Breast epithelium (tissue), 4 donors: ENCODE data around the gene NUAK2. TPM values are rescaled to one million over a fixed set of nuclear protein-coding genes. Genes with fewer than 3 reads are reported as not detected.

Source experiments
- DNase-seq, 2 donors: peaks; one replicate each; pipeline ENCODE4 v3.0.0-alpha.2; 2019; ENCODE audit warnings: low spot score in 2 of 2
- H3K27ac ChIP-seq, 2 donors: fragments of 200-600 bp; sonication (generic) in 1 of 2; one replicate each; pipeline ENCODE4 v1.5.1; 2016 to 2019; ENCODE audit warnings: mild to moderate bottlenecking in 1 of 2
- H3K27me3 ChIP-seq, 2 donors: fragments of 200-600 bp; sonication (generic) in 1 of 2; one replicate each; pipeline versions ENCODE4 v1.5.1 to v1.6.0; 2017 to 2019; ENCODE audit warnings: control low read depth in 1 of 2, mild to moderate bottlenecking in 1 of 2
- H3K36me3 ChIP-seq: fragments of 200-600 bp; one replicate; pipeline ENCODE4 v1.5.1; 2019
- H3K4me1 ChIP-seq, 2 donors: fragments of 200-600 bp; sonication (generic); one replicate each; pipeline ENCODE4 v1.5.1; 2016 to 2019; ENCODE audit warnings: control low read depth in 1 of 2
- H3K4me3 ChIP-seq, 3 donors: fragments of 200-600 bp; sonication (generic); 1 replicate in 2 of 3; 2 replicates in 1 of 3; pipeline ENCODE4 v1.5.1; 2016 to 2019; ENCODE audit warnings: mild to moderate bottlenecking in 3 of 3, moderate library complexity in 2 of 3
- H3K9me3 ChIP-seq, 2 donors: fragments of 200-600 bp; sonication (generic) in 1 of 2; one replicate each; pipeline ENCODE4 v1.5.1; 2016 to 2019; ENCODE audit warnings: control low read depth in 1 of 2
- POLR2A ChIP-seq: fragments of 450-650 bp; IDR thresholded peaks from one replicate; pipeline ENCODE4 v1.6.1; 2016; ENCODE audit warnings: antibody characterized with exemption, mild to moderate bottlenecking, moderate library complexity
- POLR2AphosphoS5 ChIP-seq, 3 donors: sonication (generic); formaldehyde crosslinking; IDR thresholded peaks; one replicate each; pipeline ENCODE4 v1.6.1; 2017; ENCODE audit warnings: antibody characterized with exemption in 3 of 3
- intact Hi-C: fragments of 100-400 bp; cut with DNase I; formaldehyde crosslinking; loops from one replicate; pipeline ENCODE4 v1.15.1; 2023; ENCODE audit warnings: low total_unique reads
- total RNA-seq, 3 donors: library from RNA; depleted of rRNA; stranded (reverse); fragments of >200 nt; gene quantifications; one replicate each; pipeline ENCODE4 v1.1.0, GENCODE V29; 2016
- TF ChIP-seq, protein P1 (sequence below), 3 donors: fragments of 450-650 bp; IDR thresholded peaks; one replicate each; pipeline ENCODE4 v1.5.1; 2016 to 2017; ENCODE audit warnings: antibody characterized with exemption in 3 of 3, mild to moderate bottlenecking in 3 of 3, moderate library complexity in 3 of 3

NUAK2 gene
- total RNA-seq, 3 donors from 2014 or later, result 0.98 to 2.2 (median 1.1) TPM

DNA sequence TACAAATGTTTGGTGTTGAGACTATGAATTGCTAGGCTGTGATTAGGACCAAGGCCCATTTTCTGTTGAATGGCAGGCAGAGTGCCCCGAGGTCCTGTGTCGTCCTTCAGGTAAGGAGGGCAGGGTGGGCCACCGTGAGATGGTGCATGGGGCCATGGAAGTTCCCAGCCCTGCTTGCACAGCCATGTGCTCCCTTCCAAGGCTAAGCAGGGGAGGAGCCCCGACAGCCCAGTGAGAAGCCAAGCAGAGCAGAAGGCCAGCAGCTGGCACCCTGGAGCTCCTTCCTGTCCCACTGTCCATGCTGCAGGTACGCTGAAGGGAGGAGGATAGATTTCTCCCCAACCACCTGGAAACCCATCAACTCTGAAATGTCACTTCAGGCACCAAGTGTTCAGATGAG, 8.2 kb upstream of the NUAK2 start:
- H3K9me3 ChIP-seq, result no peaks in the 10 kb centered on the region
- peaks cover 0 to 6% of the 10 kb centered on the region in 2 donors for H3K27me3 ChIP-seq
- H3K4me1 ChIP-seq, result no peaks in the 10 kb centered on the region
- intact Hi-C loops, result no loop called here
- no peak overlapping the region for H3K4me3 ChIP-seq
- no peaks in the 10 kb centered on the region for H3K36me3 ChIP-seq
- H3K27ac ChIP-seq, result no peak overlapping the region
- TF ChIP-seq POLR2A (no peak), POLR2AphosphoS5 (IDR thresholded peaks at IDR 0.05) (no peak)
- TF ChIP-seq, protein P1, sequence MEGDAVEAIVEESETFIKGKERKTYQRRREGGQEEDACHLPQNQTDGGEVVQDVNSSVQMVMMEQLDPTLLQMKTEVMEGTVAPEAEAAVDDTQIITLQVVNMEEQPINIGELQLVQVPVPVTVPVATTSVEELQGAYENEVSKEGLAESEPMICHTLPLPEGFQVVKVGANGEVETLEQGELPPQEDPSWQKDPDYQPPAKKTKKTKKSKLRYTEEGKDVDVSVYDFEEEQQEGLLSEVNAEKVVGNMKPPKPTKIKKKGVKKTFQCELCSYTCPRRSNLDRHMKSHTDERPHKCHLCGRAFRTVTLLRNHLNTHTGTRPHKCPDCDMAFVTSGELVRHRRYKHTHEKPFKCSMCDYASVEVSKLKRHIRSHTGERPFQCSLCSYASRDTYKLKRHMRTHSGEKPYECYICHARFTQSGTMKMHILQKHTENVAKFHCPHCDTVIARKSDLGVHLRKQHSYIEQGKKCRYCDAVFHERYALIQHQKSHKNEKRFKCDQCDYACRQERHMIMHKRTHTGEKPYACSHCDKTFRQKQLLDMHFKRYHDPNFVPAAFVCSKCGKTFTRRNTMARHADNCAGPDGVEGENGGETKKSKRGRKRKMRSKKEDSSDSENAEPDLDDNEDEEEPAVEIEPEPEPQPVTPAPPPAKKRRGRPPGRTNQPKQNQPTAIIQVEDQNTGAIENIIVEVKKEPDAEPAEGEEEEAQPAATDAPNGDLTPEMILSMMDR (IDR thresholded peaks at IDR 0.05), result no peak
- no peak for DNase-seq

DNA sequence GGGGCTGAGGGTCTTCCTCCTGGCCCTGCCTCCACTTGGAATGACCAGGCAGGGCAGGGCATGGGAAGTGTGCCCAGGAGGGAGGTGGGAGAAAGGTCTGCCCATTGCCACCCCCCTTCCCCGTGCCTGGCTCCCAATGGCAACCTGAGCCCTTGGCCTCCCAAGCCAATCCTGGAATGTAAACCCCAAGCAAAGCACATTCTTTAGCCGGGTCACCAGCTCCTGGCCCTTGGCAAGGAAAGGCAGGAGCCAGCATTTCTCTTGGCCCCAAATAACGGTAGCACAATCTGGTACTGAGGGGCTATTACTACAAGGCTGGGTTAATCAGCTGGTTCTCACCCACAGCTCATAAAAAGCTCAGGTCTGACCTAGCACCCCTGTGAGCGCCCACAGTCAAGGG, 6.9 kb upstream of the NUAK2 start:
- Histone ChIP-seq H3K4me3 (no peak overlapping the region), H3K4me1 (no peaks in the 10 kb centered on the region), H3K27ac (no peak overlapping the region), H3K9me3 (no peaks in the 10 kb centered on the region), H3K36me3 (no peaks in the 10 kb centered on the region), H3K27me3 (peaks cover 0 to 6% of the 10 kb centered on the region in 2 donors)
- DNase-seq, result no peak
- intact Hi-C loops, result loop anchor here (1.0 kb wide), 1 partner anchor 17 kb away; no protein-coding TSS in a partner anchor
- TF ChIP-seq, protein P1 (IDR thresholded peaks at IDR 0.05), result no peak
- TF ChIP-seq POLR2AphosphoS5 (IDR thresholded peaks at IDR 0.05) (no peak), POLR2A (no peak)

DNA sequence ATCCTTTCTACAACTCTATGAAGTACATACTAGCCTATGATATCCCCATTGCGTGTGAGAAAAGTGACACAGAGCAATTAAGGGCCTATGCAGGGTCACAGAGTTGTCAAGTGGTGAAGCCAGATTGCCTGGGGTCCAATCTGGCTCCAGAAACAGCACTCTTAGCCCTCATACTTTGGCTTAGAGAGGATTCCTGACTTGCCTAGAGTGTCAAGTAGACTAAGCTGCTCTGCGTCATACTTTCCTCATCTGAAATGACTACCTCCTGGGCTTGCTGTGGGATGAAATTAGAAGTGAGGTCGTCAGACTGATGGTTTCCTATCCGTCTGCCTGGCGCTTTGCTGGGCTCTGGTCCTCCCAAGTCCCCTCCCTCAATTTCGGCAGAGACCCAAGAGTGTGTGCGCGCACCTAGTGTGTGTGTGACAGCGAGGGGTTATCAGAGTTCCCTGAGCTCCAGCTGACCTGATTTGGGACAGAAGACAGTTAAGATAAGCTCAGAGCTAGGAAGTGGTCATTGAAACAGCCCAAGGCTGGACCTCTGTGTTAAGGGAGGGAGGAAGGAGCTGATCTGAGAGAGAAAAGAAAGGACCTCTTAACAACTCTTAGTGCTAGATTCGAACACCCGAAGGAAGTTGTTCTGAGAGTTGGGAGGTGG, 5.4 kb upstream of the NUAK2 start:
- TF ChIP-seq, protein P1 (IDR thresholded peaks at IDR 0.05), result no peak
- TF ChIP-seq POLR2AphosphoS5 (IDR thresholded peaks at IDR 0.05), result no peak
- no peak for TF ChIP-seq POLR2A
- Histone ChIP-seq H3K4me3 (no peak overlapping the region), H3K27me3 (peaks cover 0 to 6% of the 10 kb centered on the region in 2 donors), H3K36me3 (no peaks in the 10 kb centered on the region), H3K9me3 (no peaks in the 10 kb centered on the region), H3K27ac (no peak overlapping the region), H3K4me1 (no peaks in the 10 kb centered on the region)
- no peak for DNase-seq
- intact Hi-C loops, result no loop called here

DNA sequence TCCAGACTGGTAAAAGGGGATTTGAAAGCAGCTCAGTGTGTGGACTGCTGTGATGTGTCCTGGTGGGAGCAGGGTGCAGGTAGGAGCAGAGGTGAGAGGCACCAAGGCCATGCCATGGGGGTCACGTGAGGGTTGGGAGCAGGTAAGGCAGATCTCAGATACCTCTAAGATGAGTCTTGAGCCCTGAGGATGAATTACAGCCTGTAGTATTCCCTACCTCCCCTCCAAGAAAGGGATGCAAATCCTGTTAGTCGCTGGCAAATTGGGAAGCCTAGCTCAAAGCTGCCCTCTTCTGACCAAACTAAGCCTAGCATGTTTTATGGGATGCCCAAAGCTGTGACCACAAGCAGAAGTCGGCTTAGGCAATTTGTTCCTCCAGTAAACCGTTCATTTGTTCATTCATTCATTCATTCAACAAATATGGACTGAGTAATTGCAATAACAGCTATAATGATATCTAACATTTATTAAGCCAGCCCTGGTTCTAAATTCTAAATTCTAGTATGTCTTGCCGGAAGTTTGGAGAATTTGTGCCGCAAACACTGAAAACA, 3.9 kb upstream of the NUAK2 start:
- no peak overlapping the region for H3K4me3 ChIP-seq
- H3K4me1 ChIP-seq, result no peaks in the 10 kb centered on the region
- intact Hi-C loops, result no loop called here
- H3K36me3 ChIP-seq, result no peaks in the 10 kb centered on the region
- peaks cover 0 to 6% of the 10 kb centered on the region in 2 donors for H3K27me3 ChIP-seq
- peak in 1 of 2 donors; percentile 55 for DNase-seq
- TF ChIP-seq POLR2A, result no peak
- TF ChIP-seq POLR2AphosphoS5 (IDR thresholded peaks at IDR 0.05), result peak in 1 of 3 donors; percentile 43
- TF ChIP-seq, protein P1 (IDR thresholded peaks at IDR 0.05), result peak; percentile 43 to 78 (median 76)
- no peaks in the 10 kb centered on the region for H3K9me3 ChIP-seq
- H3K27ac ChIP-seq, result no peak overlapping the region

DNA sequence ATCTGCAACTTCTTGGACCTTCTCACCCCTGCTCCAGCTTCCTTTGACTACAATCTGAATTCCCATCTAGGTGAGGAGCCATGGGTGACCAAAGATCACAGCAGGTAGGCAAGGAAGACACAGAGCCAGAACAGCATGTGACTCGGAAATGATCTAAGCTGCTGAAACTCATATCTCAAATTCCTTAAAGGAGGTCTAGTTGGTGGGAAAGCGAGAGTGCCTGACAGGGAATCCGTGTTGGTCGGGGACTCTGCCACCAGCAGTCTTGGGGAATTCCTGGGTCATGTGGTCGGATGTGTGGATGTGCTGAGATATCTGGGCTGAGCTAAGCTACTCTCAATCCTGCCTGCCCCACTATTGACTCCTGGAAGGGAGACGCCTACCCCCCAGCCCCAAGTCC, 3.2 kb upstream of the NUAK2 start:
- Histone ChIP-seq H3K4me3 (no peak overlapping the region), H3K27ac (no peak overlapping the region), H3K36me3 (no peaks in the 10 kb centered on the region), H3K4me1 (no peaks in the 10 kb centered on the region), H3K9me3 (no peaks in the 10 kb centered on the region), H3K27me3 (peaks cover 0 to 6% of the 10 kb centered on the region in 2 donors)
- TF ChIP-seq POLR2AphosphoS5 (IDR thresholded peaks at IDR 0.05), result no peak
- no peak for TF ChIP-seq POLR2A
- TF ChIP-seq, protein P1 (IDR thresholded peaks at IDR 0.05), result no peak
- DNase-seq, result no peak
- intact Hi-C loops, result loop anchor here (5.0 kb wide), 1 partner anchor 52 kb away; no protein-coding TSS in a partner anchor
